GM03348 (cell line): ENCODE measurements around the gene RGS12.
A peak's percentile ranks its signal among the peaks of the same experiment; 100 is the strongest.

Source experiments
- DNase-seq: peaks from one replicate; pipeline ENCODE4 v3.0.0; 2012; ENCODE audit warnings: low spot score

Gene RGS12

DNA sequence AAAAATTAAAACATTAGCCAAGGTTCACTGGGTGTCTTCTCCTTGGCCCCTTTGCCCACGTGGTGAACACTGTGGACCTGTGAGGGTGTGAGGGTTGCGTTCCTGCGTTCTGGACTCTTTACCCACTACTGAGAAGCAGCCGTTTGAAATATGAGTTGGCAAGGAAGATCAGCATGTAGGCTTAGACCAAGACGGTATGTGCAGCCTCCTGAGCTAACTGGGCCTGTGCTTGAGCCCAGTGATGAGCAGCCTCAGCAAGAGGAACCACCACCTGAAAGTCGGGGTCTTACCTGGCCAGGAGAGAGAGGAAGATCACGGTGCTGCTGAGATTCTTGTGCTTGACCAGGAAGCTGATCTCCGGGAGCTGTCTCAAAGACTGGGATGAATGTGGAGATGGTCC, 19.5 kb downstream of the RGS12 start:
- no peak for DNase-seq

DNA sequence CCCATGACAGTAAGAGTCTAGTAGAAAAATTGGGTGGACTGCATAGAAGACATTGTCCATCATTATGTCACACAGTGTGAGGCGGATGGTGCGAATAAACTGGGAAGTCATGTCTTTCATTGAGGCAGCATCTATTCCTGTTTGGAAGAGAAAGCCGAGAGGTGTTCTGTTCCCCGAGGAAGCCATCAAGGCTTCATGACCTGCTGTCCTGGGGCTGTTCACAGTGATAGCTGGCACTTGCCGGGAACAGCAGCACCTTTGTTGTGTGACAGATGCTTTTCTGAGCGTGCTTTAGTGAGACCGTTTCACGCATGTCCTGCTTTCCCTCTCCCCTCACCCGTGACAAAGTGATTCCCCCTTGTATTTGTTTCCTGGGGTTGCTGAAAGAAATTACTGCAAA, 20.3 kb downstream of the RGS12 start:
- DNase-seq: no peak

DNA sequence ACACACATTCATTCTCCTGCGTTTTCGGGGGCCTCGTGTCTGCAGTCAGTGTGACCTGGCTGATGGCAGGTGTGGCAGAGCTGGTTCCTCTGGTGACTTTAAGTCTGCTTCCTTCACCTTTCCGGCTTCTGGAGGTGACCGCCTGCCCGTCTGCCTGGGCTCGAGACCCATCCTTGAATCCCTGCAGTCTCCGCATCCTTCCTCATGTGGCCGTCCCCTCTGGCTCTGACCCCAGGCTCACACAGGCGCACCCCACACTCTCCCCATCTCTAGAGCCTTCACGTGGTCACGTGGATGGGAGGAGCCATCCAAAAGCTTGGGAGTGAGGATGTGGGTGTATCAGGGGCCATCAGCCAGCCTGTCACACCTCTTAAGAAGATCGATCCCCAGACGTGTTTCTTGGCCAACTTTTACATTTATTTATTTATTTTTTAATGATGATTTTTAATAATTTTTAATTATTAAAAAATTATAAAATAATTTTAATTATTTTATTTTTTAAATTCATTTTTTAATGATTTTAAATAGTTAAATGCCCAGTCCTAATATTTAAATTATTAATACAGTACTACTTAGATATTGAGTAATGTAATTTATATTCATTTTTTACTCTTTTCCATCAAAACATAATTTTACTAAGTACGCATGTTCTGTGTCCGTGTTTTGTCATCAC, 20.9 kb downstream of the RGS12 start:
- no peak for DNase-seq

DNA sequence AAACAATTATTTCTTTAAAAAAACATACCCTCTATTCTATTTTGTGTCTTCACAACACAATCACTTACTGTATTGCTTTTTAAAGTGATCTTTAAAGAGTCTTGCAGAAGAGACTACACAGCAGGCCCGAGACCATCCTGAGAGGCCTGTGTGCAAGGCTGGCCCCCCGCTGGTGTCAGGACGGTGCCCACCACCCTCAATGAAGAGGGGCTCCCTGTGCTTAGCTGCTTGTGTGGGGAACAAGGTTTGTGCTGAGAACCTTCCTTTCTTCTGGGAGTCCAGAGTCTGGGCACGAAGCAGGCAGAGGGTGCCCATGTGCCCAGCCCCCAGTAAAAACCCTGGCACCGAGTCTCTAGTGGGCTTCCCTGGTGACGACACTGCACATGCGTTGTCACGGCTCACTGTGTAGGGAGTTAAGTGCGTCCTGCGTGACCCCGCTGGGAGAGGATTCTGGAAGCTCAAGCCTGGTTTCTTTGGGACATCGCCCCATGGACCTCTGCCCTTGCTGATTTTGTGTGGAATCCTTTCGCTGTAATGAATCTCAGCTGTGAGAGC, 22.0 kb downstream of the RGS12 start:
- DNase-seq: no peak

DNA sequence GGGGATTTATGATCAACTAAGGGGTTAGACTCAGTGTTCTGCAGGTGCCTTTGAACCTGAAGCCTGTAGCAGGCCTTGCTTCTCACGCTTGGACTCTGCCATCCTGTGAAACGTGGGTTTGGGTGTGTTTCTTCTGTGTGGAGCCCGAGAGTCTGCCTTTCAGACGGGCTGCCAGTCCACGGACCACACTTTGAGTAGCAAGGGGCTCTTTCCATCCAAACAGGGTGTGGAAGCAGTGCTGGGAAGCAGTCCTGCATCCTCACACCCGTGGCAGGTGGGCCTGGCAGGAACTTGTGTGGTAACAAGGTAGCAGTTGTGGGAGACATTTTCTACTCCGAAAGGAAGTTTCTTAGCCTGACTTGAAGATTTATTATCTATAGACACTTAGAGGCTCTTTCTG, 22.7 kb downstream of the RGS12 start:
- DNase-seq: no peak

DNA sequence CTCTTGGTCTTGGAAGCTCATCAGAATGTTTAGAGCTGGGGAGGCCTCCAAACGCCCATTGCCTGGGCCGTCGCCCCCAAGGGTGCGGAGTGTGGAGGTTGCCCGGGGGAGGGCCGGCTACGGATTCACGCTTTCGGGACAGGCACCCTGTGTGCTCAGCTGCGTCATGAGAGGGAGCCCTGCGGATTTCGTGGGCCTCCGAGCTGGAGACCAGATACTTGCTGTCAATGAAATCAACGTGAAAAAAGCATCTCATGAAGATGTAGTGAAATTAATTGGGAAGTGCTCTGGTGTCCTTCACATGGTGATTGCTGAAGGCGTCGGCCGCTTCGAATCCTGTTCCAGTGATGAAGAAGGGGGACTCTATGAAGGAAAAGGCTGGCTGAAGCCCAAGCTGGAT, 23.3 kb downstream of the RGS12 start:
- no peak for DNase-seq

DNA sequence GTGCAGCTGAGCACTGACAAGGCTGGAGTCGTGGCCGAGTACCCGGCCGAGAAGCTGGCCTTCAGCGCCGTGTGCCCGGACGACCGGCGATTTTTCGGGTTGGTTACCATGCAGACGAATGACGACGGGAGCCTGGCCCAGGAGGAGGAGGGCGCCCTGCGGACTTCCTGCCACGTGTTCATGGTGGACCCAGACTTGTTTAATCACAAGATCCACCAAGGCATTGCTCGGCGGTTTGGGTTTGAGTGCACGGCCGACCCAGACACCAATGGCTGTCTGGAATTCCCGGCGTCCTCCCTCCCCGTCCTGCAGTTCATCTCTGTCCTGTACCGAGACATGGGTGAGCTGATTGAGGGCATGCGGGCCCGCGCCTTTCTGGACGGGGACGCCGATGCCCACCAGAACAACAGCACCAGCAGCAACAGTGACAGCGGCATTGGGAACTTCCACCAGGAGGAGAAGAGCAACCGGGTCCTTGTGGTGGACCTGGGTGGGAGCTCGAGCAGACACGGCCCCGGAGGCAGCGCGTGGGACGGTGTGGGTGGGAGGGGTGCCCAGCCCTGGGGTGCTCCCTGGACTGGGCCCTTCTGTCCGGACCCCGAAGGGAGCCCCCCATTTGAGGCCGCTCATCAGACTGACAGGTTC, 24.3 kb downstream of the RGS12 start:
- no peak for DNase-seq

DNA sequence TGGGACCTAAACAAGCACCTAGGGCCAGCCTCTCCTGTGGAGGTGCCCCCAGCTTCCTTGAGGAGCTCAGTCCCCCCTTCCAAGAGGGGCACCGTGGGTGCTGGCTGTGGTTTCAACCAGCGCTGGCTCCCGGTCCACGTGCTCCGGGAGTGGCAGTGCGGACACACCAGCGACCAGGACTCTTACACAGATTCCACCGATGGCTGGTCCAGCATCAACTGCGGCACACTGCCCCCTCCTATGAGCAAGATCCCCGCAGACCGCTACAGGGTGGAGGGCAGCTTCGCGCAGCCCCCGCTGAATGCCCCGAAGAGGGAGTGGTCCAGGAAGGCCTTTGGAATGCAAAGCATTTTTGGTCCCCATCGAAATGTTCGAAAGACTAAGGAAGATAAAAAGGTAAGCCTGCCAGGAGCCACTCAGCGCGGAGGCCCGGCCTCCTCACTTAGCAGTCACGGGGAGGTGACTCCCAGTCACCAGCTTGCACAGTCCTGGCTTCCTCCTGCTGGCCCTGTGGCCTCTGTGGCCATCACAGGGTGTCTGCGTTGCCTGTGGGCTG, 24.9 kb downstream of the RGS12 start:
- no peak for DNase-seq

DNA sequence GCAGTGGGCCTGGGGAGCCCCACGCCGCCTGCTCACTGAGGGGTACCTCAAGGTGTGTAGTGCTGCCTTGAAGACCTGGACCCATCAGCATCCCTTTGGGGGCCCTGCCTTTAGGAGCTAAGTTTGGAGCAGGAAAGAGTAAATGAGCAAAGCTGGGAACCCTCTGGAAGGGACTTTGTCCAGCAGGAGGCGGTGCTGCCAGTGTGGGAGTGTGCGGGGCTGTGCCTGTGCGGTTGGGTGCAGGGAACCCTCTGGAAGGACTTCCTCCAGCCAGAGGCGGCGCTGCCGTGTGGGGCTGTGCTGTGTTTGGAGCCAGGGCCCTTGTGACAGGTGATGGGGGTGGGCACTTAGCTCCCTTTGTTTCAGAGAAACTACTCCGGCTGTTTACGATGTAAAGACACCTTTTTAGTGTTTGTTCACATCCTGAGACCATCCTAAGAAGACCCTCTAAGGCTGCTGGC, 25.8 kb downstream of the RGS12 start:
- no peak for DNase-seq

DNA sequence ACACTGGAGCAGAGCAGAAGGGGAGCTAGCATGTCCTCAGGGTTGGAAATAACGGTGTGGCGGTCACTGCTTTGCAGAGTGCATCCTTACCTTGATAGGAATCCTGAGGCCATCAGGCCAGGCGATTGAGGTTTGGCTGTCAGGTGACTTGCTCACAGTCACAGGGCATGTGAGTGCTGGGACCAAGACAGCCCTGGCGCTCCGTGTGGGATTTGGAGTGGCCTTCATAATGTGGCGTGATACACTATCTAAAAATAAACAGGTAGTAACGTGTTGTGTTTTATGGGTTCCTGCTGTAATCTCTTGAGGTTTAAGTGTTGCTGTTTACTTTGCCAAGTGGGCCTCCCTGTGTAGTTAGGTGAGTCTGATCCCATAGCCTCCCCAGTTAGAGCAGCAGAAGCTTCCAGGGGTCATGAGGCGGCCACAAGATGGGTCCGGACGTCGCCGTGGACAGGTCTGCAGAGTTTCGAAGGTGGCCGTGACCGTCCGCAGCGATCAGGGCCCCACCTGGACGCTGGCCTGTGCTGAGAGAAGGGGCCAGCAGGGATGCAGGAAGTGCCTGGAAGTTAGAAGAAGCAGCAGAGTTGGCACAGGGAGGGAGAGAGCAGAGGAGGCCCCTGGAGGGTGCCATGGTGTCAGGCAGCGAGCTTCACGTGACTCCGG, 27.7 kb downstream of the RGS12 start:
- no peak for DNase-seq

DNA sequence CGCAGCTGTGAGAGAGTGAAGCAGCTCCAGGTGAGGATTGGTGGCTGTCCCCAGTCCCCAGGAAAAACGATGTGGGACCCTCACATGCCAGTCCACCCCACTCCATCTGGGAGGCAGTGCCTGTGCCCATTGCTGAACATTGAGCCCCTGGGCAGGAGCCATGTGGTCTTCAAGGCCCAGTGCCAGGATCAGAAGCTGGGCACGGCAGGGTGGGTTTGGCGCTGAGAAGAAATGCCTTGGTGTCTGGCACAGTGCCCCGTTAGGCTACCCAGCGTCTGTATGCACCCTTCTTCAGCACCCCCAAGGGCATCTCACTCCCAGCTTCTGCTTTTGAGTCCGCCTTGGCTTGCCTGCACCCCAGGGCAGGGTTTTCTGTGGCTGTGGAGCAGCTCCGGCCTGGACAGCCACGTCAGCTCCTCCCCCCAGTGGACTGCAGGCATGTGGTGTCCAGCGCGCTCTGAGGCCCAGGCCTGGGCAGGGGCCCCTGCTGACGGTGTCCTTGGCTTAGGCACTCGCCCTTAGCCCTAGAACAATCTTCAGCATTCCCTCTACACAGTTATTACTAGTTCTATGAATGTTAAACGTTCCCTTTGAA, 28.6 kb downstream of the RGS12 start:
- DNase-seq: peak; percentile 57

DNA sequence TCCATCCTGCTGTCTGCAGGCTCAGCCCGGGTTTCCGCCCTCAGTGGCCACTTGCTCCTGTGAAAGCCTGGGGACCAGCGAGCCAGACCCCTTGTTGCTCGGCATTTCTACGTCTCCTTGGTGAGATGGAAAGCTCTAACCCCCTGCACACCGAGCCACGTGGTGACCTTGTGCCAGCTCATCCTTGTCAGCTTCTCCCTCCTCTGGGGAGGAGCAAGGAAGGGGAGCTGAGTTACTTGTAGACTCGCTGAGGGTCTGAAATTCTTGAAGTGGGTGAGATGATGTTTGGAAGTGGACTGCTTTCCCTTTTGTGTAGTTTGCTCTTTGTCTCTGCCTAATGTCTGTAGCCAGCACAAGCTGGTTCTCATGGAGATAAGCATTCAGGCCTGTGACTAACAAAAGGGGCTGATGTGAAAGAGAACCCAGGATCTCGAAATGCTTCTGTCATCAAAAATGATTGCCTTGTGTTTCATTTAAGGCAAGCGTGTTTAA, 29.3 kb downstream of the RGS12 start:
- peak; percentile 57 for DNase-seq

DNA sequence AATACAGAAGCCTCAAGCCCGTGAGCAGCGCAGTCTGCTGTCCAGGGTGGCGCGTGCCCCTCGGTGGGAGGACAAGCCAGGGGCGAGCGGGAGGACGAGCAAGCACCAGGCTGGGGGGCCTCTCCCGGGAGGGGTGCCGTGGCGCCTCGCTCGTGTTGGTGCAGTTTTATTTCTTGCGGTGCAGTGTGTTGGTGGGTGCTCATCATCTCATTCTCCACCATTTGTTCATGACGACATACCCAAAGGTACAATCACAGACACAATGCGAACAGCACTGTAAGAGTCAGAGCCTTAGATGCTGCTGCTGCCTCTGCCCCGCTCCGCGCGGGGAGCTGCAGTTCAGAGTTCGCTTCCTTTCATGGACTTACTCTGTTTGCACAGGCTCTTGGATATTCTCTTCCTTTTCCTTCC, 30.3 kb downstream of the RGS12 start:
- DNase-seq: no peak

DNA sequence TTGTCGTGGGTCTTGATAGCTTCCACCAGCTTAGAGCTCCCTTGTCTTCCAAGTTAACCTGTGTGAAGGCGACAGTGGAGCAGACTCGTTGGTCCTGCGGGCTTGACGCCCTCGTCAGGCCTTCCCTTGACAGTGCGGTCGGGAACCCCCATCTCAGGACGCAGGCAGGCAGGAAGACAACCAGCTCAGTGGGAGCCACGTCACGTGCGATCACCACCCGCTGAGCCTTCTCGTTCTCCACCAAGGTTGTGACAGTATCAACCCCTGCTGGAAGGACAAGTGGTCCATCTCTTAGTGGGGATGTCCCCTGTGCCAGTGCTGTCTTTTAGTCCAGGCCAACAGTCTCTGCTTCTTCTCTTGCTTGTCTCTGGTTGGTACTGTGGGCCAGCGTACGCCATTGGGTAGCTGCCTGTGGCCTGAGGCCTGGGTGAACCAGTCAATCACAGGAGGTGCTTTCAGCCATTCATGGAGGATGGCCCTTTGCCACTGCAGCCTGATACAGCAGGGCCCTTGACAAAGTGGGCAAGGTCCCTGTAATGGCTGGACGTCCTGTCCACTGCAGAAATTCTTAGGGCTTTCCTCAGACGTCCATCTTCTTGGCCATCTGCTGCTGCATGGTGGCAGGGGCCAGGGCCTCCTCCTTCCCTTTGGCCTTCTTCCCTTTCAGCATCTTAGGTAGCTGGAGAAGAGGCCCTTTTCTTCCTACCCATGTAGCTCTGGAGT, 31.4 kb downstream of the RGS12 start:
- DNase-seq: no peak

DNA sequence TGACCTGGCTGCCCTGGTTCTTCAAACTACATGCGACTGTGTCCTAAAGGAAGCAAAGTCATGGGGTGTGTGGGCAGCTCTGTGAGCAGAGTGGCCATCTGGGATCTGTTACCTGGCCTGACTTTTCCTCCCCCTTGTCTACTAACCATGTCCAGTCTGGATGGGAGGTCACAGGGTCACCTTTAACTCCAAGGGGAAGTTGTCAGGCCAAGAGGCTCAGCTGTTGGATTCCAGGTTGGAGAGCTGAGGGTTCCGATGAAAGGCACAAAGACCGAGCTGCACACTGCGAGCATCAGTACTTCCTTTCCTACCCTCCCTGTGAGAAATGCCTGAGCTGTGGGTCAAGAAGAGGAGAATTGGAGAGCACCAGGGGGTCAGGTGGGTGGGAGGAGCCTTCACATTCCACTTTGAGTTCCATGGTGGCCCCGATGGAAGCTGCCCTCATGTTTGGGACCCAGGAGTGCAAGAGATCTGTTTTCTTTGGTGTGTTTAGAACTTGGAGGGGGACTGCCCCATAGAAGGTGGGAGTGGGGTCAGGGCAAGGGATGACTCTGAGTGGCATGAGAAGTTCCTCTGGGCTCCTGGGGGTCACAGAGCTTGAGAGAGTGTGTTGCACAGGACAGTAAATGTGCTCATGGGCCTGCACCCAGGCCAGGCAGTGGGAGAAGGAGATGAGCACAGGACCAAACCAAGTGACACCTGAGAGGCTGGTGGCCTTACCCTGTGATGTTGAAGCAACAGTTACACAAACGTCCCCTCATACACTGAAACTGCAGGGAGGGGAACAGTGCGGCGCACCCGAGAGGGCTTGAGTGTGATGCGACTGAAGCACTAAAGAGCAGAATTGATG, 36.2 kb downstream of the RGS12 start:
- DNase-seq: no peak

DNA sequence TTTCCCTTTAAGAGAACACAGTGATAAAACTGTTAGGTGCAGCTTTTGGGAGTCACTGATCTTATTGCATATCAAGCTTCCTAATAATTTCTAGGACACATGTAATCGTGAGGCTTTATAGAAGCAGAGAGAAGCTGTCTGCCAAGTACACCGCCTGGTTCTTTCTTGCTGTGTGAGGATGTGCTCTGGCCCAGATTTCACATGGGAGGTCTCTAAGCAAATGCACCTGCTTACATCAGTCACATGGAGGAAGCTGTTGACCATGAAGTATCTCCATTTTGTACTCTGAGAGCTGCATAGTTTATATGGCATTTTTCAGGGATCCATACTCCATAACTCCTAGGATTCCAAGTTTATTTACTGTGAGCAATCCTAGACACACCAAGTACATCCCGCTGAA, 37.1 kb downstream of the RGS12 start:
- no peak for DNase-seq

DNA sequence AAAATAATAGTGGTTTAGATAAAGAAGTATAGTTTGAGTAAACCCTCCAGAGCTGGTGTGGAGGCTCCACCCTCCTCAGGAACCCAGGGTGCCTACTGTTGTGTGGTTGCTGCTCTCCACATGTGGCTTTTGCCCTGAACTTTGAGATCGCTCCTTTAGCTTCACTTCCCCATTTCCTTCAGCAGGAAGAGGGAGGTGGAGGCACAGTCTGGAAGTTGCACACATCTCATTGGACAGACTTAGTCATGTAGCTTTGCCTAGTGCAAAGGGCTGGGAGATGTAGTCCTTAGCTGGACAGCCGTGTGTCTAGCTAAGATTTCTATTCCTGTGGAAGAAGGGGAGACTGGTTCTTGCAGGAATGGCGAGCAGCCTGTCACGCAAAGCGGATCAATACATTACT, 37.9 kb downstream of the RGS12 start:
- no peak for DNase-seq

DNA sequence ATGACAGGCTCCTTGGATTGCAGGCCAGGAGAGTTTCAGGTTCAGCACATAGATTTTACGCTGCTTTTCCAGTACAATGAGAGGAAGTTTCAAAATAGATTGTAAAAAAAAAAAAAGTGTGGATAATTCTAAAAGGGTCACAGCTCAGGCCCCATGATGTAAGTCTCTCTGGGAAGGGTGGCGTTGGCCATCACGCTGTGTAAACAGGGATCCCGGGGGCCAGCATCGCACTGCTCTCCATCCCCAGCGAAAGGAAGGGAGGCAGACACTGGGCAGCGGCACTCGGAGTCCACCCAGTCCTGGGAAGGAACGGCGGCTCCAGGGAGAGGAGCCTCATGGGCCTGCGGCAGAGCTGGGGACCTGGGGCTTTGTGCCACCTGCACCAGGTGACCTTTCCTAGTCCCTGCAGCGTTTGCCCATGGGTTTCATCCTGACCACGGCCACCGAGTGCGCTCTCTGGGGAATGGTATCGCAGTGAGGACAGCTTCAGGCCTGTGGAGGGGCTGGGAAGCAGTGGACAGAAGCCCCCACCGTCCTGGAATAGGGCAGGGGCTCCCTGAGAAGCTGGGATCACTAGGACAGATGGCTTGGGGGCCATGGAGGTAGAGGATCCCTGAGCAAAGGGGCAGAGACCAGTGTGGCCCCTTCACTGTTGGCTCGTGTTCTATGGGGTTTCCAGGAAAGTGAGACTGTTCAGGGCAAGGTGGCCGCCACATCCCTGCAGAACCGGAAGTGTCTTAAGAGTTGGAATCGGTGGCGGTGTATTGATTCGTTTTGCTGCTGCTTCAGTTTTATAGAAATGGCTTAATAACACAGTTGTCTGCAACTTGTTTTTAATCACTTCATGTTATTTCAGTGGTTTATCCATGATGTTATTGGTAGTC, 38.9 kb downstream of the RGS12 start:
- DNase-seq: peak; percentile 4

DNA sequence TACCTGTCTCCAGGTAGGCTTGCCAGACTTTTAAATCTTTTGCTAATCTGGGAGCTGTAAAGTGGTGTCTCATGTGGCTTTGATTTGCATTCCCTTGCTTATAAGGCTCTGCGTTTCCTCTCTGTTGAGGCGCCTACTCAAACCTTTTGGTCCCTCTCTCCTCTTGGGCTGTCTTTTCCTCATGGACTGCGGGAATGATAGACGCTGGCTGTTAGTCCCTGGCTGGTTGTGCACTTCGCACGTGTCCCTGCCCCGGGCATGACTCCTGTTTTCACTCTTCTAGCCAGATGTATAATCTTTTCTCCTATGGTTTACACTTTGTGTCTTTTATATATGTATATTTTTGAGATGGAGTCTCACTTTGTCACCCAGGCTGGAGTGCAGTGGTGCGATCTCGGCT, 39.7 kb downstream of the RGS12 start:
- no peak for DNase-seq

DNA sequence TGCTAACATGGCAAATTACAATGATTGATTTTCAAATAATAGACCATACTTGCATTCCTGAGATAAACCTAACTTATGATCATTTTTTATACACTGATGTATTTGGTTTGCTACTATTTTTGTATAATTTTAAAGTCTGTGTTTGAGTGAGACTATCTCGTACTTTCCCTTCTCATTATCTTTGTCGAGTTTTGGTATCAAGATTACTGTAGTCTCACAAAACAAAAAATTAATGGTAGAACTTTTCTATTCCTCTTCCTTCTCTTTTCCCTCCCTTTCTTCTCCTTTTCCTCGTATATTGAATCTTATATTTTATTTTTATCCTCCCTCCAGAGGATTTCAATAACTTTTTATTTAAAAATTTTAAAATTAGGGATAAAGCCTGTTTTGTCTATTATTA, 41.5 kb downstream of the RGS12 start:
- DNase-seq: no peak
